SK-N-SH (cell line): ENCODE measurements around the gene SLC6A17.

Experiments used
- POLR2AphosphoS5 ChIP-seq: IDR thresholded peaks from 2 replicates; pipeline ENCODE4 v1.6.1; 2012; ENCODE audit warnings: low read depth, low read length
- TF ChIP-seq, protein P1 (sequence below): fragments of 150-350 bp; IDR thresholded peaks from 2 replicates; pipeline ENCODE4 v1.6.1; 2017; ENCODE audit warnings: antibody characterized with exemption, low read length, low read depth, borderline replicate concordance

DNA sequence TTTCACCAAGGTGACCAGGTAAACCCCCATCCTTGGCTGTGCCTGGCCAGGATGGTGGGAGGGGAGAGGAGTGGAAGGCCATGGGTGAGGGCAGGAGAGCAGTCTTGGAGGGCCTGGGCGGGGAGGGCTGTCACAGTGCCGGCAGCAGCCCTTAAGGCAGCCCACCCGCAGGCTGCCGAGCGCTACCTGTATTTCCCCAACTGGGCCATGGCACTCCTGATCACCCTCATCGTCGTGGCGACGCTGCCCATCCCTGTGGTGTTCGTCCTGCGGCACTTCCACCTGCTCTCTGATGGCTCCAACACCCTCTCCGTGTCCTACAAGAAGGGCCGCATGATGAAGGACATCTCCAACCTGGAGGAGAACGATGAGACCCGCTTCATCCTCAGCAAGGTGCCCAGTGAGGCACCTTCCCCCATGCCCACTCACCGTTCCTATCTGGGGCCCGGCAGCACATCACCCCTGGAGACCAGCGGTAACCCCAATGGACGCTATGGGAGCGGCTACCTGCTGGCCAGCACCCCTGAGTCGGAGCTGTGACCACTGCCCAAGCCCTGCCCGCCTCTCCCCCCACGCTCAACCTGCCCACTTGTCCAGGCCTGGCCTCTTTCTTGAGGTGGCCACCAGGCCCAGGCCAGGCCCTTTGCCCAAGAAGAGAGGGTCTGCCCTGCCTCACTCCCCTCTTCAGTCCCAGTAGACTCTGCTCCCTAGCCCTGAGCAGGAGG is 47.8 kb downstream of the SLC6A17 start:
- TF ChIP-seq POLR2AphosphoS5 = no peak
- TF ChIP-seq, protein P1, sequence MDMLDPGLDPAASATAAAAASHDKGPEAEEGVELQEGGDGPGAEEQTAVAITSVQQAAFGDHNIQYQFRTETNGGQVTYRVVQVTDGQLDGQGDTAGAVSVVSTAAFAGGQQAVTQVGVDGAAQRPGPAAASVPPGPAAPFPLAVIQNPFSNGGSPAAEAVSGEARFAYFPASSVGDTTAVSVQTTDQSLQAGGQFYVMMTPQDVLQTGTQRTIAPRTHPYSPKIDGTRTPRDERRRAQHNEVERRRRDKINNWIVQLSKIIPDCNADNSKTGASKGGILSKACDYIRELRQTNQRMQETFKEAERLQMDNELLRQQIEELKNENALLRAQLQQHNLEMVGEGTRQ = no peak
